ENCODE data around the gene EIF2B1.
A peak's percentile ranks its signal among the peaks of the same experiment; 100 is the strongest.

The EIF2B1 gene

GRCh38 chr12:123633379-123634141, at the start of gene EIF2B1, which contains the start of gene GTF2H3:
Gene EIF2B1 (minus strand): TSS chr12:123633686. CDS start chr12:123633557, 129 bp downstream.
Gene GTF2H3 (plus strand): TSS chr12:123633829. CDS start chr12:123633860, 31 bp downstream.
- peak; percentile 87 to 95 (median 90) for DNase-seq (ENCODE audit: low read depth in 3 of 3)

- no peak for DNase-seq (ENCODE audit: low read depth in 3 of 3)
These were observed 48.1 kb upstream of the EIF2B1 start for GRCh38 chr12:123681605-123682004.

GRCh38 chr12:123678981-123679380, 45.5 kb upstream of the EIF2B1 start:
- no peak for DNase-seq (ENCODE audit: low read depth in 3 of 3)

GRCh38 chr12:123676616-123677320, 43.3 kb upstream of the EIF2B1 start:
- DNase-seq (ENCODE audit: low read depth in 3 of 3) = no peak

GRCh38 chr12:123675436-123675835, 42.0 kb upstream of the EIF2B1 start:
- no peak for DNase-seq (ENCODE audit: low read depth in 3 of 3)

GRCh38 chr12:123671876-123672275, 38.4 kb upstream of the EIF2B1 start:
- DNase-seq (ENCODE audit: low read depth in 3 of 3) = no peak

- DNase-seq (ENCODE audit: low read depth in 3 of 3) = peak; percentile 81 to 88 (median 87)
These were observed 37.6 kb upstream of the EIF2B1 start, which contains the start of gene TCTN2 for GRCh38 chr12:123670882-123671728. Gene TCTN2 (plus strand): TSS chr12:123671113. CDS start chr12:123671241, 128 bp downstream.

- DNase-seq (ENCODE audit: low read depth in 3 of 3) = no peak
These were observed 34.3 kb upstream of the EIF2B1 start for GRCh38 chr12:123667771-123668170.

- no peak for DNase-seq (ENCODE audit: low read depth in 3 of 3)
These were observed 26.7 kb upstream of the EIF2B1 start for GRCh38 chr12:123659996-123660727.

GRCh38 chr12:123657211-123657610, 23.7 kb upstream of the EIF2B1 start:
- no peak for DNase-seq (ENCODE audit: low read depth in 3 of 3)

- no peak for DNase-seq (ENCODE audit: low read depth in 3 of 3)
These were observed 22.9 kb upstream of the EIF2B1 start for GRCh38 chr12:123656392-123656791.

GRCh38 chr12:123655420-123655819, 21.9 kb upstream of the EIF2B1 start:
- DNase-seq (ENCODE audit: low read depth in 3 of 3) = no peak

GRCh38 chr12:123654129-123654701, 20.7 kb upstream of the EIF2B1 start:
- no peak for DNase-seq (ENCODE audit: low read depth in 3 of 3)

- no peak for DNase-seq (ENCODE audit: low read depth in 3 of 3)
These were observed 14.9 kb upstream of the EIF2B1 start for GRCh38 chr12:123648401-123648800.

- no peak for DNase-seq (ENCODE audit: low read depth in 3 of 3)
These were observed 12.4 kb upstream of the EIF2B1 start for GRCh38 chr12:123645878-123646277.

GRCh38 chr12:123645380-123645779, 11.9 kb upstream of the EIF2B1 start:
- DNase-seq (ENCODE audit: low read depth in 3 of 3) = no peak

- DNase-seq (ENCODE audit: low read depth in 3 of 3) = no peak
These were observed 10.4 kb upstream of the EIF2B1 start for GRCh38 chr12:123643911-123644310.

- DNase-seq (ENCODE audit: low read depth in 3 of 3) = no peak
These were observed 666 bp upstream of the EIF2B1 start for GRCh38 chr12:123634142-123634561.

GRCh38 chr12:123621619-123622530, 11.6 kb downstream of the EIF2B1 start:
- DNase-seq (ENCODE audit: low read depth in 3 of 3) = no peak

- no peak for DNase-seq (ENCODE audit: low read depth in 3 of 3)
These were observed 12.4 kb downstream of the EIF2B1 start for GRCh38 chr12:123621101-123621500.
